HG03135 (cell line): Measurements from ENCODE around the gene TBC1D9B.
"Not testable (repeated sequence)": the region's sequence is repeated elsewhere in the genome, so short reads cannot be mapped to it uniquely, and the experiment has no call there.

ENCODE experiments used
- ATAC-seq: cut with Tn5 transposase; IDR thresholded peaks from one replicate; pipeline ENCODE4 v1.9.1; 2021; ENCODE audit warnings: mild to moderate bottlenecking, moderate library complexity; ENCODE audit not compliant: unreplicated experiment

TBC1D9B gene

DNA sequence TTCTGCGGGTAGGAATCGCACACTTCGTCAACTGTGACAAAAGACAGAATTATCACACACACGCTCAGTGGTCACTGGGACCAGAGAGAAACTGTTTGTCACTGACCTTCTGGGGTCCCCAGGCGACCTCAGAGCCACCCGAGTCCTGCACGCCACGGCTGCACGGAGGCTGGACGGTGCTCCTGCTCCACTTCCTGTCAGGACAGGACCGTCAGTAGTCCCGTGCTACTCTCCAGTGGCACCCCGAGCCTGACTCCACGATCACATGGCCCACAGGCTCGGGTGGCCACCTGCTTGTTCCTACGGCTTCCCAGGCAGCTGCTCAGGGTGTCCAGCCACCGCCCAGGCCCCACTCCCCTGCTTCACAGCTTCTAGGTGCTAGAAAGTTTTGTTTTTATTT, 66.9 kb downstream of the TBC1D9B start:
- ATAC-seq = no peak

DNA sequence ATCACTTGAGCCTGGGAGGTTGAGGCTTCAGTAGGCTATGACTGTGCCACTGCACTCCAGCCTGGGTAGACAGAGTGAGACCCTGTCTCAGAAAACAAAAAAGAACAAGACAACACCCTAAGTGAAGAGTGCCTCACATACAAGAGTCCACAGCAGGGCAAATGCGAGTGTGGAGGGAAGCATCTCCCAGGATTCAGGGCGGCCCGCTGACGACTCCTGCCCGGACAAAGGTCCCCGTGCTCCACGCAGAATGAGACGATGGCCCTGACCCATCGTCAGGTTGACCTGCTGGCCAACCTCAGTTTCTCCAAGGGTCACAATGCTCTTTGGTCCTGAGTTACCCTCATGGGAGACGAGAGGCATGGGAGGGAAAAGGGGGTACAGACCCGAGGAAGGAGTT, 67.4 kb downstream of the TBC1D9B start:
- ATAC-seq = no peak

DNA sequence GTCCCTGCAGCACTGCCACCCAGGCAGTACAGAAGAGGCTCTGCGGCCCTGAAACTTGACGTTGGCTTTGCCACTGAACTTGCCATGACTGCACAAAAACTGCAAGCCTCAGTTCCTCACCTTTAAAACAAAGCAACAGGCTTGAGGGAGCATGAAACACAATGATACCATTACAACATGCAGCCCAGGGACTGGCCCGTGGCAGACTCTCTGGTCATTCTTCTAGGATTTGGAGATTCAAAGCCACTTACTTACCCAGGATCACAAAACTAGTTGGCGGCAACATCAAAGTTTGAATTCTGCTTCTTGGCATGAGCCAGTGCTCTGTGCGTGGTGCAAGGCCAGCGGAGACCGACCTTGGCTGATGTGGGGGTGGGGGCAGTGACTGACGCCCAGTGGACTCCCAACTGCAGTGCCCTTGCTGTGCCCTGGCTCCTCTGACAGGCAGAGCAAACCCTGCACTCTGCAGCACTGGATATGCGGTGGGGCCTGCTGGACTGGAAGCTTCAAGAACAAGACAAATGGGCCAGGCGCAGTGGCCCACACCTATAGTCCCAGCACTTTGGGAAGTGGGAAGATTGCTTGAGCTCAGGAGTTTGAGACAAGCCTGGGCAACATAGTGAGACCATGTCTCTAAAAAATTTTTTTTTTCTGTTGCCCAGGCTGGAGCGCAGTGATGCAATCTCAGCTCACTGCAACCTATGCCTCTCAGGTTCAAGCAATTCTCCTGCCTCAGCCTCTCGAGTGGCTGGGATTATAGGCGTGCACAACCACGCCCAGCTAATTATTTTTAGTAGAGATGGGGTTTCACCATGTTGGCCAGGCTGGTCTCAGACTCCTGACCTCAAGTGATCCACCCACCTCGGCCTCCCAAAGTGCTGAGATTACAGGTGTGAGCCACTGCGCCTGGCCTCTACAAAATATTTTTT, 68.1 kb downstream of the TBC1D9B start:
- ATAC-seq = no peak

DNA sequence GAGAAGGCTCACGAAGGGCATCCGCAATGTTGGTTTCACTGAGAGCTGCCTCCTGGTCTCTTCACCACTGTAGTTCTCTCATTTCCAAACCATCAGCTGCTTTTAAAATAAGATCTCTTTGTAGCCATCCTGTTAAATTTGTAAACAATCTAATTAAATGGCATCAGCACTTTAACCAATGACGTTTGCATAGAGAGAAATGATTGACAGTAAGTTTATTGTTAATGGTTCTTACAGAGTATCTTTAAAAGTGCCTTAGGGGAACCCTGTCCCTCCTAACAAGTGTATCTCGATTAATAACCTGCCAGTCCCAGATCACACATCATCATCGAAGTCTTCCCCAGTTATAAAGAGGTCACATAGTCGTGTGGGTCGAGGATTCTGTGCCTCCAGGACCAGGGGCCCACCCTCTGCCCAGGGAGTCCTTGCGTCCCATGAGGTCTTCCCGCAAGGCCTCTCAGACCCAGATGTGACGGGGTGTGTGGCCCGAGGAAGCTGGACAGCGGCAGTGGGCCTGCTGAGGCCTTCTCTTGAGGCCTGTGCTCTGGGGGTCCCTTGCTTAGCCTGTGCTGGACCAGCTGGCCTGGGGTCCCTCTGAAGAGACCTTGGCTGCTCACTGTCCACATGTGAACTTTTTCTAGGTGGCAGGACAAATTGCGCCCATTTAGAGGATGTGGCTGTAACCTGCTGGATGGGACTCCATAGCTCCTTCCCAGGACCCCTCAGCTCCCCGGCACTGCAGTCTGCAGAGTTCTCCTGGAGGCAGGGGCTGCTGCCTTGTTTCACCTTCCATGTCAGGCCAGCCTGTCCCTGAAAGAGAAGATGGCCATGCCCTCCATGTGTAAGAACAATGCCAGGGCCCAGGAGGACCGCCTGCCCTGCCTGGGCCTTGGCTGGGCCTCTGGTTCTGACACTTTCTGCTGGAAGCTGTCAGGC, 70.4 kb downstream of the TBC1D9B start:
- no peak for ATAC-seq

DNA sequence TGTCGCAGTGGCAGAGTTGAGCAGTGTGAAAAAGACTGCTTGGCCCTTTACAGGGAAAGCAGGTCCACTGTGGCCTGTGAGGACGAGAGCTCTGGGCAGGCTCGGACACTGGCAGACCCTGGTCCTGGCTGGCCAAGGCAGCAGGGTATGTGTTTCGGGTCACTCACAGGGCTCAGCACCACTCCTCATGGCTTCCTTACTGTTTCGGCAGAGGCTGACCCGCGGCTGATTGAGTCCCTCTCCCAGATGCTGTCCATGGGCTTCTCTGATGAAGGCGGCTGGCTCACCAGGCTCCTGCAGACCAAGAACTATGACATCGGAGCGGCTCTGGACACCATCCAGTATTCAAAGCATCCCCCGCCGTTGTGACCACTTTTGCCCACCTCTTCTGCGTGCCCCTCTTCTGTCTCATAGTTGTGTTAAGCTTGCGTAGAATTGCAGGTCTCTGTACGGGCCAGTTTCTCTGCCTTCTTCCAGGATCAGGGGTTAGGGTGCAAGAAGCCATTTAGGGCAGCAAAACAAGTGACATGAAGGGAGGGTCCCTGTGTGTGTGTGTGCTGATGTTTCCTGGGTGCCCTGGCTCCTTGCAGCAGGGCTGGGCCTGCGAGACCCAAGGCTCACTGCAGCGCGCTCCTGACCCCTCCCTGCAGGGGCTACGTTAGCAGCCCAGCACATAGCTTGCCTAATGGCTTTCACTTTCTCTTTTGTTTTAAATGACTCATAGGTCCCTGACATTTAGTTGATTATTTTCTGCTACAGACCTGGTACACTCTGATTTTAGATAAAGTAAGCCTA, 71.3 kb downstream of the TBC1D9B start:
- ATAC-seq = peak; percentile 67

DNA sequence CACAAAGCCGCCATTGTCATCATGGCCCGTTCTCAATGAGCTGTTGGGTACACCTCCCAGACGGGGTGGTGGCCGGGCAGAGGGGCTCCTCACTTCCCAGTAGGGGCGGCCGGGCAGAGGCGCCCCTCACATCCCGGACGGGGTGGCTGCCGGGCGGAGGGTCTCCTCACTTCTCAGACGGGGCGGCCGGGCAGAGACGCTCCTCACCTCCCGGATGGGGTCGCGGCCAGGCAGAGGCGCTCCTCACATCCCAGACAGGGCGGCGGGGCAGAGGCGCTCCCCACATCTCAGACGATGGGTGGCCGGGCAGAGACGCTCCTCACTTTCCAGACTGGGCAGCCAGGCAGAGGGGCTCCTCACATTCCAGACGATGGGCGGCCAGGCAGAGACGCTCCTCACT, 72.8 kb downstream of the TBC1D9B start:
- ATAC-seq = not testable (repeated sequence)

DNA sequence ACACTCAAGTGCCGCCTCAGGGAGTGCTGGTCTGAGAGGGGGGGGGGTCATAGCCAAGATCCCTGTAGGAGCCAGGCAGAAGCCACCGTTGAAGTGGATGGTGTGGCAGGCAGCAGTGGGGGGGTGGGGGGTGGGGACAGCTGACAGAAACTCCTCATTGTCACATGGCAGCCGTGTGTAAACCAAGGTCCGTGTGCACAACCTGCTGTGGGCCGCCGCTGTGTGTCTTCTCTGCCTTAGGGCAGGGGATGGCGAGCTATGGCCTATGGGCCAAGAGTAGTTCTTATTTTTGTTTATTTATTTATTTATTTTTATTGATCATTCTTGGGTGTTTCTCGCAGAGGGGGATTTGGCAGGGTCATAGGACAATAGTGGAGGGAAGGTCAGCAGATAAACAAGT, 73.6 kb downstream of the TBC1D9B start:
- no peak for ATAC-seq

DNA sequence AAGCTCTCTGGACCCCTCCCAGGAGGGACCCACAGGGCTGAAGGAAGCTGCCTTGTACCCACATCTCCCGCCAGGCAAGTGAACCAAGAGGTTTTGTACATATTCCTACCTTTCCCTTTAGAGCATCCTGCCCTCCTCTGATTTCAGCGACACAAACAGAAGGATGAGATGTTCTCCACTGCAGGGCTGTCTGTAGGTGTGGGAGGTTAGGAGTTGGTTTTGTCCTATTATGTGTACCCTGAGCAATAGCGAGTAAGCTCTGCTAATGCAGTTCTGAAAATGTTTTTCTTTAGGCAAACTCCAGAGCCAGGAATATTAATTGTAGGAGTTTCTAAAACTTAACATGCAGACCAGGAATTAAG, 74.0 kb downstream of the TBC1D9B start:
- no peak for ATAC-seq

DNA sequence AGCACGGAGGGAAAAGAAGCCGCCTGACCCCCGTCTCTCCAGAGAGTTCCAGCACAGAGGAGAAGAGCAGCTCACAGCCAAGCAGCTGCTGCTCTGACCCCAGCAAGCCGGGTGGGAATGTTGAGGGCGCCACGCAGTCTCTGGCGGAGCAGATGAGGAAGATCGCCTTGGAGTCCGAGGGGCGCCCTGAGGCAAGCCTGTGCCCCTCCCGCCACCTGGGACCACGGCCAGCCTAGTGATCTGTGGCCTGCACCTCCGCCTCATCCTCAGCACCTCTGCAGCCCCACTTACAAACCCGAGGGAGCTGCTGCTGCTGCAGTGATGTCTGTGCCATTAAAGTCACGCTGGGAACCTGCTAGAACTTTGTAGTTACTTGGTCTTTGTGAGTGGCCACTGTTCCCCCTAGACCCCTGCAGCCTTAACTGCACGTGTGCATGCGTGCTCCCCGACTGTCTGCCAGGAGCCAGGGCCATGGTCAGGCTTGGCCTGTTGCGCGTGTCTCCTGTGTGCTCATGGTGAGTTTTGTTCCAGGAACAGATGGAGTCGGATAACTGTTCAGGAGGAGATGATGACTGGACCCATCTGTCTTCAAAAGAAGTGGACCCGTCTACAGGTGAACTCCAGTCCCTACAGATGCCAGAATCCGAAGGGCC, 74.5 kb downstream of the TBC1D9B start:
- ATAC-seq = no peak

DNA sequence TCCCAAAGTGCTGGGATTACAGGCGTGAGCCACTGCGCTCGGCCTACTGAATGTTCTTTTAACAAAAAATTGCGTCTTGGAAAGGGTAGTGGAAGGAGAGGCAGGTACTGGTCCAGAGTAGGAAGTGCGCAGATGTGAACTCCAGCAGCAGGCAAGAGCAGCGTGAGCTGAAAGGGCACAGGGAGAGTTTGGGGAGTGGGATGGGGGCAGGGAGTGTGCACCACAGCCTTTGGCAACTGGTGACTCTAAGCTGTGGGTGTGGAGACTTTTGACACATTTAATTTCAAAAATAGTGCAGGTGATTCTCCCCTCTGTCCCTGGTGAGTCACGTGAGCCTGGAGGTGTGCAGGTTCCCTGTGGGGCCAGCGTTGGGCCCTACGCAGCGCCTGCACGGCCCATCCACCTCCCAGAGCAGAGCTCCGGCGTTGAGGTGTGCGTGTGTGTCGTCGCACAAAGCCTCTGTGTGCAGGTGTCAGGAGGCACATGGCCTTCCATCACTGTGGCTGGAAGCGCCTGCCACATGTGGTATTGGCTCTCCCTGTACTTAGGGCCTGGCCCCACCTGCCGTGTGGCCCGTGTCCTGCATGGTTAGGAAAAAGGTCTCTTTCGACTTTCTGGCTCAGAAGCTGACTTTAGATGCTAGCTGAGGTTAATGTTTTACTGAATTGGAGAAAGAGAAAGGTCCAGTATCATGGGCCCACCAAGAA, 75.5 kb downstream of the TBC1D9B start:
- ATAC-seq = no peak

DNA sequence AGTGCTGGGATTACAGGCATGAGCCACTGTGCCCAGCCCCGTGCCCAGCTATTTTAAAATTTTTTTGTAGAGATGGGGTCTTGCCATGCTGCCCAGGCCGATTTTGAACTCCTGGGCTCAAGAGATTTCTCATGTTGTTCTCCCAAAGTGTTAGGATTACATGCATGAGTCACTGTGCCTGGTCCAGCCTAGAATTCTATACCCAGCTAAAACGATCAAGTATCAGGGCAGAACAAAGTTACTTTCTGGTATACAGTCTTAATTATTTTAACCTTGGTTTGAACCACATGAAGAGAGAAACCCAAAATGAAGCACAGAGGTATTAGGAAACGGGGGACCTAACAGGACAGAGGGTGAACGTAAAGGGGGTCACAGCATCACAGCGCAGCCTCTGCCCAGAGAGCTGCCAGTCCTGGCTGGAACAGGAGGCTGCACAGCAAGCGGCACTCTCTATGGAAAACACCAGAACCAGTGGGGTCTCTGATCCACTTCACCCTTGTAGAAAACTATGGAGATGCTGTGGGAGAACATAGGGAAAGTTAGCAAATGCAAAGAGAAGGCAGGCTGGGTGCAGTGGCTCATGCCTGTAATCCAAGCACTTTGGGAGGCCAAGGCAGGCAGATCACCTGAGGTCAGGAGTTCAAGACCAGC, 76.8 kb downstream of the TBC1D9B start:
- no peak for ATAC-seq

DNA sequence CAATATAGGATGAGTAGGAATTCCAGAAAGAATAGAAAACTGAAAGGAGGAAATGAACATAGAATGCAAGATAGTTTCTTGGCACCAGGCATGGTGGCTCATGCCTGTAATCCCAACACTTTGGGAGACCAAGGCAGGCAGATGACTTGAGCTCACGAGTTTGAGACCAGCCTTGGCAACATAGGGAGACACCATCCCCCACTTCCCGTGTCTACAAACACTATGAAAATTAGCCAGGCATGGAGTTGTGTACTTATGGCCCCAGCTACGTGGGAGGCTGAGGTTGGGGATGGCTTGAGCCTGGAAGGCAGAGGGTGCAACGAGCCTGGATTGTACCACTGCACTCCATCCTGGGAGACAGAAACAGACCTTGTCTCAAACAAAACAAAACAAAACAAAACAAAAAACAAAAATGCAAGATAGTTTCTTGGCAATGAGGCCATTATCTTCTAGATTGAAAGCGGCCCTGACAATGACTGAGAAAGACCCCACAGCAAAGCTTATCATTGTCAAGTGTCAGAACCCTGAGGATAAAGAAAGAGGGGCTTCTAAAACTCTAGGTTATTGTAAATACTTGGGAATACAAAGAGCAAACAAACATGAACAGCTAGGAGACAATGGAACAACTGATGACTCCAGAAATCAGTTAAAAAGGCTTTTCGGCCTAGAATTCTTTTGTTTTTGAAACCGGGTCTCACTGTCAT, 77.8 kb downstream of the TBC1D9B start:
- ATAC-seq = no peak

DNA sequence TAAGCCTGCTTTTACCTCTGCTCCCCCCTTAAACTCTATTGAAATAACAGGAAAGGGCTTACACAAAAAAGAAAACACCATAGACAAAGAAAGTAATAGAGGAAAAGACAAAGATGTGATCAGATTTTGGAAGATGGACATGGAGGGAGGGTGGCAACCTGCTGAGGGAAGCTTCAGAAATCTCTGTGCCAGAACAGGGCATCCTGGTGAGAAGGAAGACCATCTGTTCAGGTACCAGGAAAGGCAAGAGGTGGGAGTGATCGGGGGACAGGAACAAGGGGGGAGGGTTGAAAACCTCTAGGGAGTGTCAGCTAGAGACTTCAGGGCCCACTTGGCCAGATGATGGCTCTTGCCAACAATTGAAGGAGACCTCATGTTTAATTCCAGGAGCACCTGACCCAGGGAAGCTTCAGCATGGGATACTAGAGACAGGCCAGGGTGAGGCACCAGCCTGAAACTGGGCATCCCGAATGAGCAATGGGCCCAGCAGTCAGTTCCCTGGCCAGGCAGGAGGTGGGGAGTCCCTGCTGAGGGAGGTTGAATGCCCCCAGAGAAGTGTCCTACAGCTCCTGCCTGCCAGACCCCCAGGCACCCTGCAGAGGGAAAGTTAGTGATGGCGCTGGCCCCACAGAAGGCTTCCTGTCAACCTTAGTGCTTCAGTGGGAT, 78.8 kb downstream of the TBC1D9B start:
- ATAC-seq = no peak

DNA sequence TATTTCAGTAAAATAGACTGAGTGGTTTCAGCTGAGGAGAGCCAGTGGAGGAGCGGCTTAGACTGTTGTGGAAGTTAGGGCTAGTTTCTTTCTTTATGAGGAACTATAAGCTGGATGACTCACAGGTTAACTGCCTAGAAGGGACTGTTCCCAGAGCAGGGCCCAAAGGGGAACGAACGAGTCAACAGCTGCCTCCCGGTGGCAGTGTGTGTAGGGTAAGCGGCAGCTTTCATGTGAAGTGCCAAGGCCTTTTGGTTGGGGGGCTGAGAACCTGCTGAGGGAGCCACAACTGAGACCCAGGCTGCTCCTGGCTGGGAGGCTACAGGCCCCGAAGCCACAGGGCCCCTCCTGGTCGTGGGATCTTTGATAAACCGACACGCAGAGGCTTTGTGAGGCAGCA, 80.0 kb downstream of the TBC1D9B start:
- no peak for ATAC-seq

DNA sequence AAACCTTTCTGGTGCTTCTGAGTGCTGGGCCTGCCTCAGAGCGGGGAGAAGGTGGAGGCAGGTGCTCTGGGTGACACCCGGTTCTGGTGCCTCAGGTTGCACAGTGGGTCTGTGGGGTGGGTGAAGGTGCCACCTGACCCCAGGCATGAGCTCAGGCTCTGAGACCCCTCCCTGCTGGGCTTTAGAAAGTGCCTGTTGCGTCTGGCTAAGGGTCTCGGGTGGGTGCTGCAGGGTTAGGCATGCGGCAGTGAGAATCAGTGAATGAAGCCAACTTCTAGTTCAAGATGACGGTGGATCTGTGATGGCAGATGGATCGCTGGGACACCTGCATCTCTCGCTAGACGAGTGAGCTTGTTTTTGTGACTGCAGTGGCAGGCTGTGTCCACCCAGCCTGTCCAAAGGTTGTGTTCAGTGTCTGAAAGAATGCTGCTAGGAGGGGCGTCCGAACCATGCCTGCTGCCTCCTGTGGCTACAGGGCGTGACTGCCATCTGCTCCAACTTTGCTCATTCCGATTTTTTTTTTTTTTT, 82.0 kb downstream of the TBC1D9B start:
- no peak for ATAC-seq

DNA sequence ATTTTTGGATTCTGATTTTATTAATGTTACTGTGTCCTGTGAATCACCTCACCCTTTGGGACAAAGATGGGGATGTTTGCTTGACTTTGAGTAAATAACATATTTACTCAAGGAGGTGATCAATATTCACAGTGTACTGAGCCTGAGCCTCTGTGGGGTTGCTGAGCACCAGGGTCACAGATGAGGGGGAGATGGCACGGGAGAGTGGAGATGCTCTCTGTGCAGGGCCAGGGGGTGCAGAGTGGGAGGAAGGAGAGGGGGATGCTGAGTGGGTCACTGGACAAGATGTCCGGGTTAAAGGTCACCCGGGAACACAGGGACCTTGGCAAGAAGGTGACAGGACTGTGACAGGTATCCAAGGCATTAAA, 83.0 kb downstream of the TBC1D9B start:
- ATAC-seq = no peak

DNA sequence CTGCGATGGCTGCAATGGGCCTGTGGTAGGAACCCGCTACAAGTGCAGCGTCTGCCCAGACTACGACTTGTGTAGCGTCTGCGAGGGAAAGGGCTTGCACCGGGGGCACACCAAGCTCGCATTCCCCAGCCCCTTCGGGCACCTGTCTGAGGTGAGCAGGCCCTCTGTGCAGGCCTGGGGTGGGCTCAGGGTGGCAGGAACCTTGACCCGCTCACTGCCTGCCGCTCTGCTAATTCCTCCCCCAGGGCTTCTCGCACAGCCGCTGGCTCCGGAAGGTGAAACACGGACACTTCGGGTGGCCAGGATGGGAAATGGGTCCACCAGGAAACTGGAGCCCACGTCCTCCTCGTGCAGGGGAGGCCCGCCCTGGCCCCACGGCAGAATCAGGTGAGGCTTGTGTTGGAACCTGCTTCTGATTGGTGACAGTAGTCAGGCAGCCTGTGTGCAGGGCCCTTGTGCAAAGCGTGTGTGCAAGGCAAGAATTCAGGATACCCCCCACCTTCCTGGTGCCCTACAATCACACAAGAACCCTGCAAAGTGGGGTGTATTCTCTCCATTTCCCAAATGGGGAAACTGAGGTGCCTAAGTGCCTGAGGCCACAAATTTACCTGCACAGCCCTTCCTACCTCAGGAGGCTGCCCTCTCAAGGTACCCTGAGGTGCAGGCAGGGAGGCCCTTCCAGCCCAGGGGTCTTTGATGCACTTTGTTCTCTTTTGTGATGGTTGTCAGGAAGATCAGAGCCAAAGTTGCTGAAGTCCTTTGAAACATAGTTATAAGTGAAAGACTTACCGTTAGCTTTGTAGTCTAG, 83.6 kb downstream of the TBC1D9B start:
- no peak for ATAC-seq
